HEK293T (cell line): ENCODE measurements around the gene BAMBI.

Source experiments
- ARNT ChIP-seq: fragments of 450-650 bp; IDR thresholded peaks from 2 replicates; pipeline ENCODE4 v1.6.1; 2017; ENCODE audit warnings: mild to moderate bottlenecking
- CTBP1 ChIP-seq: fragments of 450-650 bp; IDR thresholded peaks from 2 replicates; pipeline ENCODE4 v1.6.1; 2016; ENCODE audit warnings: borderline replicate concordance
- FOXM1 ChIP-seq: fragments of 450-650 bp; IDR thresholded peaks from 2 replicates; pipeline ENCODE4 v1.6.1; 2017; ENCODE audit warnings: mild to moderate bottlenecking, borderline replicate concordance
- NFRKB ChIP-seq: fragments of 450-650 bp; IDR thresholded peaks from 2 replicates; pipeline ENCODE4 v1.6.1; 2016; ENCODE audit warnings: mild to moderate bottlenecking, moderate library complexity
- PKNOX1 ChIP-seq: fragments of 450-650 bp; IDR thresholded peaks from 2 replicates; pipeline ENCODE4 v1.6.1; 2016
- SP1 ChIP-seq: fragments of 450-650 bp; IDR thresholded peaks from 2 replicates; pipeline ENCODE4 v1.6.1; 2017
- TARDBP ChIP-seq: fragments of 450-650 bp; IDR thresholded peaks from 2 replicates; pipeline ENCODE4 v1.6.1; 2016

- TF ChIP-seq SP1 (no peak), TARDBP (no peak), CTBP1 (no peak), PKNOX1 (no peak), NFRKB (no peak), FOXM1 (no peak), ARNT (no peak)
These were observed 44.1 kb downstream of the BAMBI start for GRCh38 chr10:28721318-28721951.
